HG03108 (cell line): ENCODE measurements around the gene PRM3.

ENCODE experiments used
- ATAC-seq: cut with Tn5 transposase; IDR thresholded peaks from one replicate; pipeline ENCODE4 v1.9.1; 2021; ENCODE audit warnings: moderate library complexity; ENCODE audit not compliant: unreplicated experiment

Gene PRM3

DNA sequence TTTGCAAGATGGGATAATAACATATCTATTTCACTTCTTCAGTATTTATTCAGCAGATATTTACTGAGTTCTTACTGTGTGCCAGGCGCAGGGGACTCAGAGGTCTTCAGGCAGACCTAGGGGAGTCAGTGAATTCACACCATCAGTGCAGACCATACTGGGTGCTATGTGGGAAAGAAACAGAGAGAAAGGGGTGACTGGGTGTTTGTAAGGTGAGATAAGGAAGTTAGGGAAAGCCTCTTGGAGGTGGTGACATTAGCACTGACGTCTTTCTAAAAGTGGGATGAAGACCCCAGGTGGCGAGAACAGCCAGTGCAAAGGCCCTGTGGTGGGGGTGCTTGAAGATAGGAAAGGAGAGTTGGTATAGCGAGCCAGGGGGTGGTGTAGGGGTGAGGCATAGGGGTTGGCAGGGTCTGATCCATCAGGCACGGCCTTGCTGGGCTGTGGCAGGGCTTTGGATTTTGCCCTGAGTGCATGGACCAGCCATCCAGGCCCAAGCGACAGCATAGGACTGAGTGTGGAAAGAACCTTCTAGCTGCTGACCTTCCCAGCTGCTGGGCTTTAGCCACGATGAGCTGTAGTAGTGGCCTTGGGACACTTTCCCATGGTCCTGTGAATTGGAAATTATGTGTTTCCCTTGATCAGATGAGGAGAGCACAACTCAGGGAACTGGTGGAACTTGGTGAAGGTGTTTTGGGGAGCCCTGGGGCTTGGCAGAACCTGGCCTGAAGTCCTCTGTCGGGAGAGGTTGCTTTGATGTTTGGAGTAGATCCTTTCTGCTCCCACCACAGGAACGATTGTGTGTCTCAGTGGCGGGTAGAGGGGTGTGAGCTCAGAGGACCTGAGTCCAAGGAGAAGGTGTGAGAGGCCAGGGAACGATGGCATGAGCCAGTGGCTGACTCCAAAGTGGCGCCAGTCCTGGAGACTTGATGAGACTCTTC is 13.5 kb downstream of the PRM3 start:
- no peak for ATAC-seq

DNA sequence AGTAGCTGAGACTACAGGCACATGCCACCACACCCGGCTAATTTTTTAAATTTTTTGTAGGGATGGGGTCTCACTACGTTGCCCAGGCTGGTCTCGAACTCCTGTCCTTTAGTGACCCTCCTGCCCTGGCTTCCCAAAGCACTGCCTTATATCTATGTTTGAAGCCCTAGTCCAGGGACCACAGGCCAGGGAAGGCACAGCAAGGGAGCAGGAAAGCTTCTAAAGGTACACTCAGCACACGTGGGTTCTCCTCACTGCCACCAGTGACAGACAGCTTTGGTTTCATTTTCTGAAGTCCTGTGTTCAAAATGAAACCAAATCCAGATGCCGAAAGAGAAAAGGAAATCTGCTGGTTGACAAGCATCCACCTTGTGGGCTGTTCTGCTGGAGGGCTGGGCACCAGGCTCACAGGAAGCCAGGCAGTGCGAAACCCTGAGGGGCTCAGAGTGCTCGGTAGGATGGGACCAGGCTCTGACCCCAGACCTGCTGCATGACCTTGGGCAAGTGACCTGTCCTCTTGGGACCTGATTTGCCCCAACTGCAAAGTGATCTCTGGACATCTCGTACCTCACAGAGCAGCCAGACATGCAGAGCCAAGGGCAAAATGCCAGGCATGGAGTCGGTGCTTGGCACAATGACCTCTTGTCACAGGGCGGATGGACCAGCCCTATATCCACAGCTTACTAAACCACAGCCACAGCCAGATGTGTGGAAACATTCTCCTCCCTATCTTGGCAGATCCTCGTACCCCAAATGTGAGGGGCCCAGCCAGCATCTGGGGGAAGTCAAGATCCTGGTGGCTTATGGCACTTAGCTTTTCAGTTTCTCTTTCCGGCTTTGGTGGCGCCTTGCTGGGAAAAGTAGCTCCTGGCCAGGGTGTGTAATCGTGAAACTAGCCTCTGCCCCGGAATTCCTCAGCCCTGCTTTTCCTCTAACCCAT is 14.6 kb downstream of the PRM3 start:
- no peak for ATAC-seq

DNA sequence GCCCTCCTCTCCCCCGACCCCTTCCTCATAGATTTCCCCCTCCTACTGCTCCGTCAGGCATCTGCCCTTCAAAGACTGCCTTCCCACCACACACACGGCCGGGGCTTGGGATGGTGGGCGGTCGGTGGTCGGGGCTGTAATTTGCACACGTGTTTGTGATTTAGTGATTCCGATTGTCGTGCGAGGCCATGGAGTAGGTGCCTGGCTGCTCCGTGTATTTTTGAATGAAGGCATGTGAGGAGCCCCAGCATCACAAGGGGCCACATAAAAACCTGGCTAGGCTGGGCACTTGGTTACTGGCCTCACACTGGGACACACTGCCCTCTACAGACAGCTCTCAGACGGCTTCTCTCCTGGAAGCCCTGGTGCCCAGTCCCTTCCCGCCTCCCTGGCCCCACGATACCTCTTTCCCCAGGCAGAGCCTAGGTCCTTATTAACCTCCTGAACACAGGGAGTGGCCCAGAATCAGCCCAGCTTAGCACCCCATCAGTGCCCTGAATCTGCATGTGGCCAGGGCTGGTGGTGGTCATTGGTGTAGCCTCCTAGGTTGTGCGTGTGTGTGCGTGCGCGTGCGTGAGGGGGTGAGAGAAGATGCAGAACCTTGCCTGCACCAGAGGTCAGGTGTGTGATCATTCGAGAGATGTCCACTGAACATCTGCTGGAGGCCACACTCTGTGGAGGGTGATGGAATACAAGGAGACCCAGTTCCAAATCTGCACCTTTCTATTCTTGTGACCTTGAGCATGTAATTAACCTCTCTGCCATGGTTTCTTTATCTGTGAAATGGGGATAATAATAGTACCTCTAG is 16.1 kb downstream of the PRM3 start:
- ATAC-seq = no peak

DNA sequence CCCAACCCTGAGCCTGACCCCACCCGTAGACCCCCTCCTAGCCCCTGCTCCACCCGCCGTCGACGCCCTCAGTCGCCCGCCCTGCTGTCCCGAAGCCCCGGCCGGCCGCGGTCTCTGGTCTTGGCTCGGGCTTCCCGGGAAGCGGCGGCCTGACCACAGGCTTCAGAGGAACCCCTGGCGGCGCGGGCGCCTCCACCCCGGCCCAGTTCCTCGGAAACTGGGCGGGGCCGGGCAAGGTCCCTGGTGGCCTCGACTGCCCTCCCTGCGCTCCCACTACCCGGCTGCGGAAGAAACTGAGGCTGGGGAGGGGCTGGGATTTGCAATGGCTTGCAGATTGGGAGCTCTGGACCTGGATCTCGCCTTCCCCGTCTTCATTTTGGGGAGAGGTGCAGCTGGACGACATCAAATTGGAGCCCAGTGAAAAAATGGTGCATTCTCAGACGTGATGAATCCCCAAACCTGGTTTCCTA is 16.7 kb downstream of the PRM3 start:
- ATAC-seq = no peak

DNA sequence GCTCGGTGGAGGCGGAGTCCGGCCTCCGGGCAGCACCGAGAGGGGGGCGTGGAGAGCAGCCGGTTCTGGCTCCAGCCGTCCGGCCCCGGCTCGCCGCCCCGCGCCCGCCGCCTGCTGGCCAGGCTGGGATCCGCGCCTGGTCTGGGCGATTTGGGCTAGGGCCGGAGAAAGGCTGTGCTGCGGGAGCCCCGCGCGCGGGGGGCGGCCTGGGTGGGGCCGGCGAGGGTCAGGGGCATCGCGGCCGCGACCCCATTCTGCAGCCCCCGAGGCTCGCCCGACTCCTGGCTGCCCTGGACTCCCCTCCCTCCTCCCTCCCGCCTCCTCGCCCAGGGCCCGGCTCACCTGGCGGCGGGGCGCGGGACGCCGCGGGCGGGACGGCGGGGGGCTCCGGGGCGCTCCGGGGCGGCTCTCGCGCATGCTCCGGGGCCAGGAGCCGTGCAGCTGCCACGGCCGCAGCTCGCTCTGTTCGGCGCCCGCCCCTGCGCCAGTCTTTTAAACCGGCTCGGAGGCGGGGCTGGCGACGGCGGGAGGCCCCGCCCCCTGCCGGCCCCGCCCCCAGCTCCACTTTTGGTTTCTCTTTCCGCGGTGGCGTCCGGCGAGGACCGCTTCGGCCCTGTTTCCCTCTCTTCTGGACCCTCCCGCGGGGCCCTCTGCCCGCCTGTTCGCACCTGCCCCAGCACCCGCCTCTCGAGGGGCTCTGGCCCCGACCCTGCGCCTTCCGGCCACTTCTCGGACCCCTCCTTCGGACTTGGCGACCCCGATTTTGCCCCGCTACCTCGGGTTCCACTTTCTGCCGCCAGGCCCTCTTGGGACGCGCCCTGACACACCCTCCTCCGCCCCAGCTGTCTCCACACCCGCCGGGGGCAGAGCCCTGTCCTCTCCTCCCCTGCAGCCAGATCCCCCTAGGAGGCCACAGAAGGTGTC is 17.4 kb downstream of the PRM3 start, which contains the start of gene SOCS1:
SOCS1 (minus strand) TSS at position 468 of the 924 bp plus-strand sequence. CDS start 726 bp downstream, outside the sequence.
- peak; percentile 42 for ATAC-seq

DNA sequence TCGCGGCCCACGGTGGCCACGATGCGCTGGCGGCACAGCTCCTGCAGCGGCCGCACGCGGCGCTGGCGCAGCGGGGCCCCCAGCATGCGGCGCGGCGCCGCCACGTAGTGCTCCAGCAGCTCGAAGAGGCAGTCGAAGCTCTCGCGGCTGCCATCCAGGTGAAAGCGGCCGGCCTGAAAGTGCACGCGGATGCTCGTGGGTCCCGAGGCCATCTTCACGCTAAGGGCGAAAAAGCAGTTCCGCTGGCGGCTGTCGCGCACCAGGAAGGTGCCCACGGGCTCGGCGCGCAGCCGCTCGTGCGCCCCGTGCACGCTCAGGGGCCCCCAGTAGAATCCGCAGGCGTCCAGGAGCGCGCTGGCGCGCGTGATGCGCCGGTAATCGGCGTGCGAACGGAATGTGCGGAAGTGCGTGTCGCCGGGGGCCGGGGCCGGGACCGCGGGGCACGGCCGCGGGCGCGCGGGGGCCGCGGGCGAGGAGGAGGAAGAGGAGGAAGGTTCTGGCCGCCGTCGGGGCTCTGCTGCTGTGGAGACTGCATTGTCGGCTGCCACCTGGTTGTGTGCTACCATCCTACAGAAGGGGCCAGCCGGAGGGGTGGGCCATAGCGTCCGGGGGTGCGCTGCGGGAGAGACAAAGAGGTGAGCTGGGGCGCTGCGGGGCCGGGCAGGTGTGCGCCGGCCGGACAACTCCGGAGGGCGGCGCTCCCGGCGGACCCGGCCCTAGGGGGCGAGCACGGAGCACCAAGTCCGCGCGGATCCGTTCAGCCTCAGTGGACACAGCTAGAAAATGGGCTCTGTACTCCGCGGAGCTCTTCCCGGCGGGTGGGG is 18.3 kb downstream of the PRM3 start:
- ATAC-seq = no peak

DNA sequence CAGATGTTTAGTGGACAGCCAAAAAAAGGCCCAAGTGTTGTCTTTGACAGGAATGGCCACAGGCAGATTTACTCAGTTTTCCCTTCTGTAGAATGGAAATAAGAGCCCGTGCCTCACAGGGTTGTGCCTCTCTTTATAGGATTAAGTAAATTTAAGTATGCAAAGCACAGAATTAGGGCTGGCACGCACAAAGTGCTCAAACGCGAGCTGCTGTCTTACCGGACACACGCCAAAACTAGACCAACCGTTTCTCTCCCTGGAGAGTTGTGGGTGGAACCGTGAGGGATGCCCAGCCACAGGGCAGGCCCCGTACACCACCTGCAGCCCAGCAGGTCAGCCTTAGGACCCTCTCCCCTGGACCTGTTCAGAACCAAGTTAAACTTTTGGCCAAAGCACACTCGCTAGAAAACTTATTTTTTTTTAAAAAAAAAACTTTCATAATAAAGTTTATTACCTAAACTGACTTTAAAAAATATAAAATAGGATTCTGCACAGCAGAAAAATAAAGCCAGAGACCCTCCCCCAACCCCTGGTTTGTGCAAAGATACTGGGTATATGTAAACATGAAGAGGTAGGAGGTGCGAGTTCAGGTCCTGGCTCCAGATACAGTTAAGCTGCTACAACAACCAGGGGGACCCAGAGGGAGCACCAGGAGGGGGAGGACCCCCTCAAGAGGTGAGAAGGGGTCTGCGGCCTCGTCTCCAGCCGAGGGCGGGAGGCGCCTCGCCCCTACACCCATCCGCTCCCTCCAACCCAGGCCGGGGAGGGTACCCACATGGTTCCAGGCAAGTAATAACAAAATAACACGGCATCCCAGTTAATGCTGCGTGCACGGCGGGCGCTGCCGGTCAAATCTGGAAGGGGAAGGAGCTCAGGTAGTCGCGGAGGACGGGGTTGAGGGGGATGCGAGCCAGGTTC is 19.2 kb downstream of the PRM3 start:
- no peak for ATAC-seq

DNA sequence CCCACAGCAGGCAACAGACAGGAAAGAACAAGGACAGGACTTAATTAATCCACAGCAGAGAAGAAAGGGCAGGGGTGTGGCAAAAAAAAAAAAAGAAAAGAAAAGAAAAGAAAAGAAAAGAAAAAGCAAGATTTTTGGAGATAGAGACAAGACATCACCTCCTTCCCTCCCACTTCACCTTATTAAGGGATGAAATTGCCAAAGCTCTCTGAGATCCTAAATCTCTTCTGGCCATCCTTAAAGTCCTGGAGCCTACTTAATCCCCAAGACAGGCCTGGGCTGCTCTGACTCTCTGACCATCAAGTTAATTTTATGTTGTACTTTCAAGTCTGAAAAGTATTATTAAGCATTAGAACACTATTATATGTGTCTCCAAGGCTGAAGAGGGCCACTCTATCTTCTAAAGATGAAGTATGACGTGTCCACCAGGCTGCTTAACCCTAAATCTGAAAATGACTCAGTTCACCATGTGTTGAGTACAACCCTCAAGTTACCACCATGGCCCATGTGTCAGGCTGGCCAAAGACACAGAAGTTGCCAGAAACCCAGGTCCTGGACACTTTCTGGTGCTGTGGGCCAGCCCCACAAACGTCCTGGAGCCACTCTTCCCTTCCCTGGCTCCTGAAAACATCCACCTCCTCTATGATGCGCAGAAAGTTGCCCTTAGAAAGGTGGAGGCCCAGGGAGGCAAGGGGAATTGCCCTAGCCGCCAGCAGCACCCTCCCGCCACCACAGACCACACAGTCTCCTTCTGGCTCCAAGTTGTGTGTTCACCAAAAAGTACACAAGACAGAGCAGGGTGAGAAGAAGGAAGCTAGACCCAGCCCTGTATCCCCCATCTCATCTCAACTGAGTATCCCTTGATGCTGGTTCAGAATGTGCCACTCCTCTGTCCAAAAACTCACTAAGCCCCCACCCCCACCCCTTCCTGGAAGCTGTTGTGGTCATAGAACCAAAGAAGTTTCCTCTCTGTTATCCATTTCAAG is 20.1 kb downstream of the PRM3 start:
- no peak for ATAC-seq

DNA sequence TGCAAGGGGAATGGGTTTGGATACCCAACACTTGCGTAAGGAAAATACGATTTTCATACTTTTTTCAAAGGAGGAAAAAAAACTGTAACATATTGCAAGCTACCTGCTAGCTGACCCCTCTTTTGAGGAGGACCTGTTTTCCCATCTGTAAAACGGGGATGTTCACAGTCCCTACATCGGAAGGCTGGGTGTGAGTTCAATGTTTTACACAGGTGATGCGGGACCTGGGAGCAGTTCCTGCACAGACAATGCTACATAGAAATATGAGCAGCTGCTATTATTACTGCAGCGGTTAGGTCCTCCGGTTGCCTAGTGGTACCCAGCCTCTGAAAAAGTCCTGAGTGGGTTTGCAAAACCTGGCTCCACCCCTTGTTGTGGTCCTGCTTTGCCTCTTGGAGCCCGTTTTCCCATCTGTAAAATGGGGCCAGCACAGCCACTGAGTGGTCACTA is 20.9 kb downstream of the PRM3 start:
- no peak for ATAC-seq

DNA sequence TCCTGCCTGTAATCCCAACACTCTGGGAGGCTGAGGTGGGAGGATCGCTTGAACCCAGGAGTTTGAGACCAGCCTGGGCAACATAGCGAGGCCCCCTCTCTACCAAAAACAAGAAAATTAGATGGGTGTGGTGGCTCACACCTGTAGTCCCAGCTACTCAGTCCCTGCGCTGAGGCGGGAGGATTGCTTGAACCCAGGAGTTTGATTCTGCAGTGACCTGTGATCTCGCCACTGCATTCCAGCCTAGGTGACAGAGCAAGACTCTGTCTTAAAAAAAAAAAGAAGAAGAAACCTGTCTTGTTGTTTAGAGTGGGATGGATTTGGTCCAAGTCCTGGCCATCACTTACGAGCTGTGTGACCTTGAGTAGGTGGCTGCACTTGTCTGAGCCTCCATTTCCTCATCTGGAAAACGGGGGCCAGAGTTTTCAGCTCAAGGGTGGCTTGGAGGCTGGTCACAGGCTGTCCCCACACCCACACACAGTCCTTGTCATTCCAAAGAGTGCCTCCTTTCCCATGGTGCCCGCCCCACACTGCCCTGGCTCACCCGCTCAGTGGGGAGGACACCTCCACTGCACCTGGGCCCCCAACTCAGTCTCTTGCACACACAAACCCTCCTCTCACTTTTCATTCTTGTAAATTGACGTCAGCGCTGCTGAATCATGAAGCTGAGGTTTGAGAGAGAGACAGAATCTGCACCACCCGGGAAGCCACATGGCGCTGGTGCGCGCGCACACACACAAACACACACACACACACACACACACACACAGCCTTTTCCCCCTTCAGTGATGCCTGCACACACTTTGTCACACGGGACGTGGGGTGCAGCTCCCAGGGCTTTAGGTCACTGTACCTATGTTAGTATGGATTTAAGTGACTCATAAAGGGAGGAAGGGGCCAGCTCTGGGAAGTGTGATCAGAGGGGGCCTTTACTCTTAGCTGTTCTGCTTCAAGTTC is 21.6 kb downstream of the PRM3 start:
- ATAC-seq = no peak

DNA sequence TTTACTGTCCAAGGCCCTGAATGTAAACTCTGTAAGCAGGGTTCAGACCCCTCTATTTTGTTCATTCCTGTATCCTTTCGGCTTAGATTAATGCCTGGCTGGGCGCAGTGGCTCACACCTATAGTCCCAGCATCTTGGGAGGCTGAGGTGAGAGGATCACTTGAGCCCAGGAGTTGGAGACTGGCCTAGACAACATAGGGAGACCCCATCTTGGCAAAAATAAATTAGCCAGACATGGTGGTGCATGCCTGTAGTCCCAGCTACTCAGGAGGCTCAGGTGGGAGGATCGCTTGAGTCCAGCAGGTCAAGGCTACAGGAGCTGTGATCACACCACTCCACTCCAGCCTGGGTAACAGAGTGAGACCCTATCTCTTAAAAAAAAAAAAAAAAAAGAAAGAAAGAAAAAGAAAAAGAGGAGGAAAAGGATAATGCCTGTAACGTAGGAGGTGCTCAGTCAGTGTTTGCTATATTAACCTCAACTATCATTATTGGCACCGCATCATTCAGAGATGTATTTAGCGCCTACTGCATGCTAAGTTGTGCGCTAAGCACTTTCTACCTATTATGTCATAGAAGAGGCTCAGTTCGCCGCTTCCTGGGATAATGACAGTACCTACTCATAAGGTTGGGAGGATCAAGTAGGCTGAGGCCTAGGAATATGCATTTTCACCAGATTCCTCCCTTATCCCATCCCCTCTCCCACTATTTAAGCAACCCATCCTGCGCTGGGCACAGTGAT is 22.5 kb downstream of the PRM3 start:
- ATAC-seq = no peak

DNA sequence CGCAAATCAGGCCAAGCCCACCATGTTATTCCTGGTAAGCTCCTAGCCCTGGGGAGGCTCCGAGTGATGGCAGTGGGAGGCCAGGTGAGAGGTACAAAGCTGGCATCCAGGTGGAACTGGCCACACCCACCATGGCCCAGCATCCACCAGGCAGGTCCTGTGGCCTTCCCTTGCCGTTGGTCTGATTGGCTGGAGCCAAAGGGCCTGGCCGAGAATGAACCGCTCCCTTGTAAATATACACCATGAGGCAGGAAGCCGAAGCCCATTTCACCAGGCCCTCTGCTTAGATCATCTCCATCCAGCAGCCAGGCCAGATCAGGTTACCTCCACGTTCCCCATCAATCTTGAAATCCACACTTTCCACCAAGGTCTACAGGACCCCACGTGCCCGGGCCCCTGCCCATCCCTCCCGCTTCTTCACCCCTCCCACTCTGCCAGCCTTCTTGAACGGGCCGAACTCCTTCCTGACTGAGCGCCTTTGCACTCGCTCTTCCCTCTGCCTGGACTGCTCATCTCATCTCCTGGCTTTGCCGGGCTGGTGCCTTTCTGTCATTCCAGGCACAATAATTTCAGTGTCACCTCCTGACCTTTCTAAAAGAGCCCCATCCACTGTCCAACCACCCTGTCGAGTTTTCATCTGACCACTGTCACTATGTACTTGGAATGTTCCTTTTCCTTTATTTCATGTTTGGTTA is 23.2 kb downstream of the PRM3 start:
- ATAC-seq = no peak

DNA sequence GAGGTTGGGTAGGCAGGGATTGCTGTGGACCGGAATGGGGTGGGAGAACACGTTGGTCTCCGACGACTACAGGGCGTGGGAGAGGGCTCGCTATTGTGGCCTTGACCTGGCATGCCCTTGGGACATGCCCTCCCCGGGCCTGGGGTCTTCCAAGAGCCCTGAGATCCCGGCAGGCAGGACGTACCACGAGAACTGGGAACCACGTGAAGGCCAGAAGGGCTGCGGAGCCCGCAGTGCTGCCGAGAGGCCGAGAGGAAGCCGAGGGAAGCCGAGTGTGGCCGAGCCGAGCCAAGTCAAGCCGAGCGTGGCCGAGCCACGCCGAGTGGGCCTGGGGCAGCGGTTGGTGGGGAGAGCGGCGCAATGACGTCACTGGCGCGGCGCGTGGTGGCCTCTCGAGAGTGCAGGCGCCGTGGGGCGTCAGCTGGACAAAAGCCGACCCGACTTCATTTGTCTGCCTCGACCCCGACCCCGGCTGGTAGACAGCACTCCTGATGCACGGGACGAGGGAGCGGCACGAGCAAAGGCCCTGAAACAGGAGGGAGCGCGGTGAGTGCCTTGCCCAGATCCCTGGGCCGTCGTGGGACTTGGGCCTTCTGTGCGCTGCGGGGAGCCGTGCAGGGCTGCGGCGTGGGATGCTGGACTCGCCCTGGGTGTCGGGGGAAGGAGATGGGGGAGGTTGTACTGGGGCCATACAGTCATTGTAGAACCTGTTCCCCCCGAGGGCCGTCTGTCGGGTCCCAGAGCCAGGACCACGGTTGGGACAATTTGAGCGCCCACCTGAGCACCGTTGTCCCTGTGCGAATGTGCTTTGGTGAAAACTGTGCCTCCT is 24.0 kb downstream of the PRM3 start:
- ATAC-seq = no peak
